Eye (tissue), 1 donor: ENCODE measurements around the gene OTP.
A peak's percentile ranks its signal among the peaks of the same experiment; 100 is the strongest.
"Not testable (repeated sequence)": the region's sequence is repeated elsewhere in the genome, so short reads cannot be mapped to it uniquely, and the experiment has no call there.

Source experiments
- DNase-seq: peaks from one replicate; pipeline ENCODE4 v3.0.0-alpha.2; 2015

OTP gene

GRCh38 chr5:77638763-77639671 lies 504 bp upstream of the OTP start:
- peak; percentile 83 for DNase-seq

- DNase-seq, result peak; percentile 76
Measured at GRCh38 chr5:77637170-77637997, 1.1 kb downstream of the OTP start.

GRCh38 chr5:77636641-77637169 lies 1.8 kb downstream of the OTP start:
- peak; percentile 59 for DNase-seq

GRCh38 chr5:77635917-77636640 lies 2.4 kb downstream of the OTP start:
- DNase-seq, result peak; percentile 57

- DNase-seq, result peak; percentile 65
Measured at GRCh38 chr5:77635067-77635916, 3.2 kb downstream of the OTP start.

- no peak for DNase-seq
Measured at GRCh38 chr5:77633709-77634108, 4.8 kb downstream of the OTP start.

GRCh38 chr5:77633207-77633675 lies 5.3 kb downstream of the OTP start:
- no peak for DNase-seq

GRCh38 chr5:77632526-77633206 lies 5.8 kb downstream of the OTP start:
- DNase-seq, result peak; percentile 66

GRCh38 chr5:77630114-77630680 lies 8.3 kb downstream of the OTP start:
- DNase-seq, result peak; percentile 78

- peak; percentile 68 for DNase-seq
Measured at GRCh38 chr5:77629509-77630113, 8.9 kb downstream of the OTP start.

GRCh38 chr5:77628840-77629508 lies 9.5 kb downstream of the OTP start:
- peak; percentile 71 for DNase-seq

GRCh38 chr5:77627869-77628674 lies 10.4 kb downstream of the OTP start:
- DNase-seq, result peak; percentile 54

GRCh38 chr5:77623203-77623740 lies 15.2 kb downstream of the OTP start:
- no peak for DNase-seq

- no peak for DNase-seq
Measured at GRCh38 chr5:77621440-77621839, 17.1 kb downstream of the OTP start.

- no peak for DNase-seq
Measured at GRCh38 chr5:77620405-77620804, 18.1 kb downstream of the OTP start.

GRCh38 chr5:77616920-77617319 lies 21.6 kb downstream of the OTP start:
- DNase-seq, result no peak

- not testable (repeated sequence) for DNase-seq
Measured at GRCh38 chr5:77608927-77609326, 29.6 kb downstream of the OTP start.

GRCh38 chr5:77607324-77607723 lies 31.2 kb downstream of the OTP start:
- no peak for DNase-seq
